DND-41 (cell line): ENCODE measurements around the gene TMPRSS9.

ENCODE experiments used
- ATAC-seq: fragments of 200-7000 bp; cut with Tn5 transposase; 3 replicates; pipeline ENCODE4 v1.9.1; 2021; ENCODE audit warnings: low read depth; ENCODE audit not compliant: insufficient read depth
- DNase-seq: peaks from one replicate; pipeline ENCODE4 v3.0.0-alpha.2; 2020
- H2AFZ ChIP-seq: 2 replicates; pipeline ENCODE4 v1.6.0; 2012; ENCODE audit warnings: low read depth, low read length
- H3K27ac ChIP-seq: 2 replicates; pipeline ENCODE4 v1.5.1; 2012; ENCODE audit warnings: low read length, inconsistent platforms
- H3K27me3 ChIP-seq: fragments of 200-600 bp; sonication (generic); 2 replicates; pipeline ENCODE4 v1.6.0; 2012; ENCODE audit warnings: low read length, mild to moderate bottlenecking, inconsistent platforms; ENCODE audit not compliant: insufficient read depth, poor library complexity
- H3K36me3 ChIP-seq: 2 replicates; pipeline ENCODE4 v1.5.1; 2012; ENCODE audit warnings: low read length, inconsistent platforms; ENCODE audit not compliant: insufficient read depth
- H3K4me1 ChIP-seq: 2 replicates; pipeline ENCODE4 v1.5.1; 2012; ENCODE audit warnings: mild to moderate bottlenecking, low read length; ENCODE audit not compliant: insufficient read depth
- H3K4me2 ChIP-seq: 2 replicates; pipeline ENCODE4 v1.6.0; 2012; ENCODE audit warnings: mild to moderate bottlenecking, moderate library complexity, low read length, inconsistent platforms; ENCODE audit not compliant: insufficient read depth
- H3K4me3 ChIP-seq, 2 experiments: fragments of 200-600 bp in 1 of 2; shearing (Covaris generic) in 1 of 2; 2 replicates each; pipeline ENCODE4 v1.5.1; 2012 to 2016; ENCODE audit warnings: inconsistent platforms in 2 of 2, low read length in 2 of 2, mild to moderate bottlenecking in 2 of 2, low read depth in 1 of 2, moderate library complexity in 1 of 2
- H3K79me2 ChIP-seq: 2 replicates; pipeline ENCODE4 v1.6.0; 2012; ENCODE audit warnings: low read length, inconsistent platforms; ENCODE audit not compliant: insufficient read depth
- H3K9ac ChIP-seq: 2 replicates; pipeline ENCODE4 v1.6.0; 2012; ENCODE audit warnings: low read depth, mild to moderate bottlenecking, inconsistent platforms, low read length, moderate library complexity
- H3K9me3 ChIP-seq: 2 replicates; pipeline ENCODE4 v1.5.1; 2012; ENCODE audit warnings: low read length, moderate library complexity, mild to moderate bottlenecking, inconsistent platforms; ENCODE audit not compliant: insufficient read depth, severe bottlenecking
- H4K20me1 ChIP-seq: 2 replicates; pipeline ENCODE4 v1.6.0; 2012; ENCODE audit warnings: low read length; ENCODE audit not compliant: insufficient read depth
- CTCF ChIP-seq: IDR thresholded peaks from 2 replicates; pipeline ENCODE4 v1.5.1; 2012; ENCODE audit warnings: borderline replicate concordance, low read length, moderate library complexity, mild to moderate bottlenecking; ENCODE audit not compliant: poor library complexity, severe bottlenecking; ENCODE audit errors: extremely low read depth
- EZH2 ChIP-seq: IDR thresholded peaks from 3 replicates; pipeline ENCODE4 v1.6.1; 2012; ENCODE audit warnings: borderline replicate concordance, low read depth, mild to moderate bottlenecking, moderate library complexity, low read length, inconsistent platforms; ENCODE audit not compliant: severe bottlenecking

The TMPRSS9 gene

GRCh38 chr19:2434721-2435265, 74.7 kb downstream of the TMPRSS9 start:
- ATAC-seq (no peak), DNase-seq (no peak)
- H3K4me2 ChIP-seq, result no peak overlapping the region
- peaks cover 37% of the 10 kb centered on the region for H3K79me2 ChIP-seq
- TF ChIP-seq CTCF (no peak), EZH2 (no peak)
- H3K4me3 ChIP-seq, result no peak overlapping the region
- no peak overlapping the region for H2AFZ ChIP-seq
- H4K20me1 ChIP-seq, result peaks cover 57% of the 10 kb centered on the region
- H3K4me1 ChIP-seq, result no peaks in the 10 kb centered on the region
- H3K27ac ChIP-seq, result no peak overlapping the region
- no peaks in the 10 kb centered on the region for H3K27me3 ChIP-seq
- no peaks in the 10 kb centered on the region for H3K9me3 ChIP-seq
- H3K36me3 ChIP-seq, result peaks cover 90% of the 10 kb centered on the region
- H3K9ac ChIP-seq, result no peak overlapping the region

- H3K27me3 ChIP-seq, result no peaks in the 10 kb centered on the region
- H3K9ac ChIP-seq, result no peak overlapping the region
- no peak overlapping the region for H3K27ac ChIP-seq
- peaks cover 86% of the 10 kb centered on the region for H3K36me3 ChIP-seq
- H4K20me1 ChIP-seq, result peaks cover 63% of the 10 kb centered on the region
- no peak for TF ChIP-seq EZH2
- no peak for TF ChIP-seq CTCF
- no peak overlapping the region for H2AFZ ChIP-seq
- no peak overlapping the region for H3K4me2 ChIP-seq
- no peak overlapping the region for H3K4me3 ChIP-seq
- DNase-seq (no peak), ATAC-seq (no peak)
- H3K79me2 ChIP-seq, result peaks cover 53% of the 10 kb centered on the region
- H3K4me1 ChIP-seq, result no peaks in the 10 kb centered on the region
- H3K9me3 ChIP-seq, result no peaks in the 10 kb centered on the region
These were observed 76.3 kb downstream of the TMPRSS9 start for GRCh38 chr19:2436384-2436783.

GRCh38 chr19:2436926-2437325, 76.9 kb downstream of the TMPRSS9 start:
- H3K36me3 ChIP-seq, result peaks cover 86% of the 10 kb centered on the region
- DNase-seq (no peak), ATAC-seq (no peak)
- H2AFZ ChIP-seq, result no peak overlapping the region
- H3K9ac ChIP-seq, result no peak overlapping the region
- H3K9me3 ChIP-seq, result no peaks in the 10 kb centered on the region
- no peaks in the 10 kb centered on the region for H3K27me3 ChIP-seq
- TF ChIP-seq CTCF (no peak), EZH2 (no peak)
- no peaks in the 10 kb centered on the region for H3K4me1 ChIP-seq
- H3K27ac ChIP-seq, result no peak overlapping the region
- H4K20me1 ChIP-seq, result peaks cover 63% of the 10 kb centered on the region
- no peak overlapping the region for H3K4me3 ChIP-seq
- H3K79me2 ChIP-seq, result peaks cover 58% of the 10 kb centered on the region
- H3K4me2 ChIP-seq, result no peak overlapping the region

- Histone ChIP-seq H3K4me1 (no peaks in the 10 kb centered on the region), H3K4me2 (no peak overlapping the region), H3K27ac (no peak overlapping the region), H3K79me2 (peaks cover 69% of the 10 kb centered on the region), H3K36me3 (peaks cover 87% of the 10 kb centered on the region), H3K27me3 (no peaks in the 10 kb centered on the region), H3K9ac (no peak overlapping the region), H3K9me3 (no peaks in the 10 kb centered on the region), H2AFZ (no peak overlapping the region), H4K20me1 (peaks cover 66% of the 10 kb centered on the region), H3K4me3 (no peak overlapping the region)
- no peak for TF ChIP-seq CTCF
- TF ChIP-seq EZH2, result no peak
- DNase-seq (no peak), ATAC-seq (no peak)
These were observed 78.1 kb downstream of the TMPRSS9 start for GRCh38 chr19:2438178-2438577.
